SK-N-SH (cell line): ENCODE results near the gene NOL4L. TPM values are rescaled to one million over a fixed set of nuclear protein-coding genes. Genes with fewer than 3 reads are reported as not detected.

Source experiments
- CTCF ChIA-PET: fragments of 300-600, 350-600 bp; formaldehyde crosslinking; extraction: SDS; loops from one replicate; lab custom pipeline; 2021; lab: Yijun Ruan, JAX
- POLR2A ChIA-PET: fragments of 350-600 bp; sonication (Branson Sonifier 250); formaldehyde crosslinking; extraction: SDS; loops from one replicate; lab custom pipeline; 2020; ENCODE audit warnings: antibody characterized with exemption, inconsistent platforms; lab: Yijun Ruan, JAX
- DNase-seq: peaks from one replicate; pipeline ENCODE4 v3.0.0; 2012
- H2AFZ ChIP-seq: fragments of 200-600 bp; sonication (generic); 2 replicates; pipeline ENCODE4 v1.8.1; 2016; ENCODE audit warnings: antibody characterized with exemption, mild to moderate bottlenecking, low read depth
- H3F3A ChIP-seq: fragments of 200-600 bp; sonication (generic); replicated peaks from 2 replicates; pipeline ENCODE3; 2016; ENCODE audit warnings: antibody characterized with exemption, mild to moderate bottlenecking; ENCODE audit not compliant: insufficient read depth
- H3K27ac ChIP-seq, 2 experiments: fragments of 200-500 bp in 1 of 2; fragments of 200-600 bp in 1 of 2; sonication (Bioruptor generic) in 1 of 2; sonication (generic), shearing (Covaris generic) in 1 of 2; 2 replicates each; pipeline versions ENCODE4 v1.5.1 to v1.6.1; 2014 to 2016; ENCODE audit warnings: low read depth in 2 of 2, inconsistent platforms in 1 of 2, low read length in 1 of 2, mild to moderate bottlenecking in 1 of 2, mixed read lengths in 1 of 2
- H3K27me3 ChIP-seq: fragments of 200-600 bp; sonication (generic), shearing (Covaris generic); 2 replicates; pipeline ENCODE4 v1.6.1; 2016; ENCODE audit warnings: mixed run types; ENCODE audit not compliant: insufficient read depth
- H3K36me3 ChIP-seq, 2 experiments: fragments of 200-500 bp in 1 of 2; fragments of 200-600 bp in 1 of 2; sonication (Bioruptor generic) in 1 of 2; sonication (generic) in 1 of 2; replicated peaks in 1 of 2; 2 replicates each; pipeline versions ENCODE3 to v1.5.1; 2014 to 2016; ENCODE audit warnings: low read length in 1 of 2, mild to moderate bottlenecking in 1 of 2; ENCODE audit not compliant: insufficient read depth in 2 of 2, control insufficient read depth in 1 of 2
- H3K4me1 ChIP-seq, 2 experiments: fragments of 200-500 bp in 1 of 2; fragments of 200-600 bp in 1 of 2; sonication (Bioruptor generic) in 1 of 2; sonication (generic), shearing (Covaris generic) in 1 of 2; 2 replicates each; pipeline versions ENCODE4 v1.5.1 to v1.6.1; 2014 to 2016; ENCODE audit warnings: low read depth in 1 of 2, low read length in 1 of 2, mixed run types in 1 of 2; ENCODE audit not compliant: insufficient read depth in 2 of 2, control insufficient read depth in 1 of 2
- H3K4me2 ChIP-seq: fragments of 200-600 bp; sonication (generic), shearing (Covaris generic); 2 replicates; pipeline ENCODE4 v1.6.1; 2017; ENCODE audit warnings: mixed run types
- H3K4me3 ChIP-seq, 2 experiments: fragments of 200-500 bp in 1 of 2; fragments of 200-600 bp in 1 of 2; sonication (Bioruptor generic) in 1 of 2; sonication (generic), shearing (Covaris generic) in 1 of 2; 2 replicates each; pipeline versions ENCODE4 v1.5.1 to v1.8.1; 2014 to 2016; ENCODE audit warnings: low read depth in 2 of 2, inconsistent platforms in 1 of 2, low read length in 1 of 2, mild to moderate bottlenecking in 1 of 2, mixed read lengths in 1 of 2, moderate library complexity in 1 of 2
- H3K79me2 ChIP-seq: fragments of 200-600 bp; sonication (generic); 2 replicates; pipeline ENCODE4 v1.8.1; 2017; ENCODE audit warnings: mild to moderate bottlenecking; ENCODE audit not compliant: insufficient read depth
- H3K9ac ChIP-seq: fragments of 200-600 bp; sonication (generic); 2 replicates; pipeline ENCODE4 v1.6.1; 2017; ENCODE audit warnings: mixed run types
- H3K9me2 ChIP-seq: fragments of 200-600 bp; sonication (generic); 2 replicates; pipeline ENCODE4 v1.6.1; 2017; ENCODE audit warnings: mixed run types
- H3K9me3 ChIP-seq: fragments of 200-600 bp; sonication (generic); 2 replicates; pipeline ENCODE4 v1.6.1; 2017; ENCODE audit warnings: mixed run types, mild to moderate bottlenecking, moderate library complexity
- H4K20me1 ChIP-seq: fragments of 200-600 bp; sonication (generic); 2 replicates; pipeline ENCODE4 v1.6.1; 2017; ENCODE audit warnings: mild to moderate bottlenecking, mixed run types; ENCODE audit not compliant: insufficient read depth
- CHD2 ChIP-seq: fragments of 150-350 bp; IDR thresholded peaks from 2 replicates; pipeline ENCODE4 v1.6.1; 2018; ENCODE audit warnings: low read length; ENCODE audit not compliant: partially characterized antibody
- EP300 ChIP-seq, 2 experiments: IDR thresholded peaks; 2 replicates each; pipeline versions ENCODE4 v1.4.0 to v1.6.1; 2012; ENCODE audit warnings: borderline replicate concordance in 1 of 2, low read depth in 1 of 2, low read length in 1 of 2
- EZH2phosphoT487 ChIP-seq: fragments of 200-600 bp; sonication (generic); IDR thresholded peaks from 2 replicates; pipeline ENCODE4 v1.6.1; 2017; ENCODE audit warnings: low read depth, mixed run types, mild to moderate bottlenecking, antibody characterized with exemption, moderate library complexity, borderline replicate concordance
- GABPA ChIP-seq: IDR thresholded peaks from 2 replicates; pipeline ENCODE4 v1.4.0; 2012; ENCODE audit warnings: low read depth, mild to moderate bottlenecking
- MXI1 ChIP-seq: IDR thresholded peaks from 2 replicates; pipeline ENCODE4 v1.6.1; 2012; ENCODE audit warnings: mild to moderate bottlenecking, low read depth, low read length, improper control_type of control experiment
- POLR2AphosphoS5 ChIP-seq: IDR thresholded peaks from 2 replicates; pipeline ENCODE4 v1.6.1; 2012; ENCODE audit warnings: low read depth, low read length
- TAF1 ChIP-seq: IDR thresholded peaks from 2 replicates; pipeline ENCODE4 v1.6.1; 2012; ENCODE audit warnings: low read depth, mild to moderate bottlenecking, low read length, moderate library complexity, borderline replicate concordance
- TCF12 ChIP-seq: IDR thresholded peaks from 2 replicates; pipeline ENCODE4 v1.4.0; 2012
- TEAD4 ChIP-seq: IDR thresholded peaks from 2 replicates; pipeline ENCODE4 v1.4.0; 2012; ENCODE audit warnings: mild to moderate bottlenecking, borderline replicate concordance; ENCODE audit not compliant: insufficient read depth
- YY1 ChIP-seq: IDR thresholded peaks from 2 replicates; pipeline ENCODE4 v1.4.0; 2012; ENCODE audit warnings: low read depth, mild to moderate bottlenecking
- WGBS: methylation state at CpG from one replicate; pipeline ENCODE4 v1.1.6; 2017; ENCODE audit warnings: low lambda C conversion rate; 5-methylcytosine and 5-hydroxymethylcytosine counted together
- polyA plus RNA-seq, 3 experiments: library from polyadenylated mRNA; depleted of rRNA; stranded (reverse); fragments of >200 nt; gene quantifications; 2 replicates each; pipeline ENCODE4 v1.2.3, GENCODE V29; 2012
- TF ChIP-seq, protein P1 (sequence below): IDR thresholded peaks from 2 replicates; pipeline ENCODE4 v1.4.0; 2012; ENCODE audit warnings: low read depth, borderline replicate concordance
- TF ChIP-seq, protein P2 (sequence below): fragments of 200-600 bp; sonication (generic); IDR thresholded peaks from 2 replicates; pipeline ENCODE4 v1.6.1; 2017; ENCODE audit warnings: antibody characterized with exemption, mild to moderate bottlenecking, moderate library complexity
- TF ChIP-seq, protein P3 (sequence below): IDR thresholded peaks from 2 replicates; pipeline ENCODE4; 2012

Gene NOL4L
- polyA plus RNA-seq, 1 of the 3 experiments (the other 2 are of a cell fraction), result 14.3 TPM

DNA sequence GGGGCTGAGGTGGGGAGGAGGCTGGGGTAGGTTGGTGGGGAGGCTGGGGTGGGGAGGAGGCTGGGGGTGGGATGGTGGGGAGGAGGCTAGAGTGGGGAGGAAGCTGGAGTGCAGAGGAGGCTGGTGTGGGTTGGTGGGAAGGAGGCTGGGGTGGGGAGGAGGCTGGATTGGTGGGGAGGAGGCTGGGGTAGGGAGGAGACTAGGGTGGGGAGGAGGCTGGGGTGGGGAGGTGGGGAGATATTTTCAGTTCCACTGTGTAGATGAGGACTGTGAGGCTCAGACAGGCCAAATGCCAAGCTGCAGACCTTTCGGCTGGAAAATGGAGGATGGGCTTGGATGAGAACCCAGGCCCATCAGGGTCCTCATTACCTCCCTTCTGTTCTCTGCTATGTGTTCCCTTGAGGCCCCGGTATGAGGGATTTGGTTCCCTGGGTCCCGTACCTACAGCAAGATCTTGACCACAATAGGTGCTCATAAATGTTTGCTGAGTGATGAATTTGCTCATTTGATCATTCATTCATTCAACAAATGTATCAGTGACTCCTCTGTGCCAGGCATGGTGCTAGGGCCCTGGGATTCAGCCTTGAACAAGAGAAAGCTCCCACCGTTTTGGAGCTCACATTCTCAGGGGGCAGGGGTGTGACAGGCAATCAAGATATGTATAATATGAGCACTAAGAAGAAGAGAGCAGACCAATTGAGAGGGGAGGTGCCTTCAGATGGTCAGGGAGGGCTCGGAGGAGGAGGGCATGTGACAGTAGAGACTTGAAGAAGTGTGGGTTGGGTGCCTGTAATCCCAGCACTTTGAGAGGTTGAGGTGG lies 36.1 kb upstream of the NOL4L start:
- H3K9me2 ChIP-seq, result no peaks in the 10 kb centered on the region
- TF ChIP-seq, protein P1, sequence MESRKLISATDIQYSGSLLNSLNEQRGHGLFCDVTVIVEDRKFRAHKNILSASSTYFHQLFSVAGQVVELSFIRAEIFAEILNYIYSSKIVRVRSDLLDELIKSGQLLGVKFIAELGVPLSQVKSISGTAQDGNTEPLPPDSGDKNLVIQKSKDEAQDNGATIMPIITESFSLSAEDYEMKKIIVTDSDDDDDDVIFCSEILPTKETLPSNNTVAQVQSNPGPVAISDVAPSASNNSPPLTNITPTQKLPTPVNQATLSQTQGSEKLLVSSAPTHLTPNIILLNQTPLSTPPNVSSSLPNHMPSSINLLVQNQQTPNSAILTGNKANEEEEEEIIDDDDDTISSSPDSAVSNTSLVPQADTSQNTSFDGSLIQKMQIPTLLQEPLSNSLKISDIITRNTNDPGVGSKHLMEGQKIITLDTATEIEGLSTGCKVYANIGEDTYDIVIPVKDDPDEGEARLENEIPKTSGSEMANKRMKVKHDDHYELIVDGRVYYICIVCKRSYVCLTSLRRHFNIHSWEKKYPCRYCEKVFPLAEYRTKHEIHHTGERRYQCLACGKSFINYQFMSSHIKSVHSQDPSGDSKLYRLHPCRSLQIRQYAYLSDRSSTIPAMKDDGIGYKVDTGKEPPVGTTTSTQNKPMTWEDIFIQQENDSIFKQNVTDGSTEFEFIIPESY, result no peak
- TF ChIP-seq YY1 (no peak), POLR2AphosphoS5 (no peak), TAF1 (no peak), TEAD4 (no peak)
- TF ChIP-seq, all 33 proteins: peak for 0
- peaks cover 0 to 8% of the 10 kb centered on the region in 2 experiments; a peak in 1 of 4 replicates for H3K4me1 ChIP-seq
- H3F3A ChIP-seq, result no peaks in the 10 kb centered on the region
- H2AFZ ChIP-seq, result no peak overlapping the region
- no peaks in the 10 kb centered on the region for H3K79me2 ChIP-seq
- H3K4me2 ChIP-seq, result no peak overlapping the region
- no peak overlapping the region for H3K9ac ChIP-seq
- H3K27me3 ChIP-seq, result no peaks in the 10 kb centered on the region
- ChIA-PET POLR2A (no interaction called here), CTCF (interaction anchor here (1.0 kb wide), 1 partner anchor 100 kb away, joined by 3 read pairs; no protein-coding TSS in a partner anchor)
- no peaks in the 10 kb centered on the region for H3K36me3 ChIP-seq
- H3K27ac ChIP-seq, result no peak overlapping the region
- H4K20me1 ChIP-seq, result no peaks in the 10 kb centered on the region
- no peaks in the 10 kb centered on the region for H3K9me3 ChIP-seq
- DNase-seq, result peak; percentile 63
- 81% methylated on average over 5 of the region's 5 CpGs for WGBS
- no peak overlapping the region for H3K4me3 ChIP-seq

DNA sequence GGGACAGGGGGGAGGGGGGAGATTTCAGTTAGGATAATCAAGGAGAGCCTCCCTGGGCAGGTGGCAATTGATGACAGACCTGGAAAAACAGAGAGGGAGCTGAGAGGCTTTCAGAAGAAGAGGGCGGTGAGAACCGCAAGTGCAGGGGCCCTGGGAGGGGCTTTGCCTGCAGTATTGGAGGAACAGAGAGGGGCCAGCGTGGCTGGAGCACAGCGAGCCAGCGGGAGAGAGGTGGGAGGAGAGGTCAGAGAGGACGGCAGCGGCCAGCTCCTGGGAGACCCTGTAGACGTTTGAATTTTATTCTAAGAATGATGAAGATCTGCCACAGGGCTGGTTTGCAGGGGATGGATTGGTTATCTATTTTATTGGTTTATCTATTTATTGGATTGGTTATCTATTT lies 34.5 kb upstream of the NOL4L start:
- Histone ChIP-seq H3K36me3 (no peaks in the 10 kb centered on the region), H3K79me2 (no peaks in the 10 kb centered on the region), H3K9ac (no peak overlapping the region), H2AFZ (no peak overlapping the region), H3K9me3 (no peaks in the 10 kb centered on the region), H3F3A (no peaks in the 10 kb centered on the region), H3K4me1 (peaks cover 0 to 8% of the 10 kb centered on the region in 2 experiments; a peak in 1 of 4 replicates), H3K4me2 (no peak overlapping the region), H3K9me2 (no peaks in the 10 kb centered on the region), H4K20me1 (no peaks in the 10 kb centered on the region), H3K4me3 (no peak overlapping the region), H3K27me3 (no peaks in the 10 kb centered on the region; the same call in 1 of the 2 replicates), H3K27ac (no peak overlapping the region)
- DNase-seq, result no peak
- 79% methylated on average over 8 of the region's 8 CpGs for WGBS
- ChIA-PET POLR2A (no interaction called here), CTCF (interaction anchor here (0.7 kb wide), 1 partner anchor 9 kb away, joined by 3 read pairs; no protein-coding TSS in a partner anchor)
- TF ChIP-seq TCF12 (no peak), CHD2 (no peak), TEAD4 (no peak), MXI1 (no peak), EZH2phosphoT487 (no peak), GABPA (no peak), EP300 (IDR thresholded peaks at IDR 0.05; ENCODE audit: borderline replicate concordance in 1 of 2, low read depth in 1 of 2, low read length in 1 of 2) (no peak)
- TF ChIP-seq, protein P2, sequence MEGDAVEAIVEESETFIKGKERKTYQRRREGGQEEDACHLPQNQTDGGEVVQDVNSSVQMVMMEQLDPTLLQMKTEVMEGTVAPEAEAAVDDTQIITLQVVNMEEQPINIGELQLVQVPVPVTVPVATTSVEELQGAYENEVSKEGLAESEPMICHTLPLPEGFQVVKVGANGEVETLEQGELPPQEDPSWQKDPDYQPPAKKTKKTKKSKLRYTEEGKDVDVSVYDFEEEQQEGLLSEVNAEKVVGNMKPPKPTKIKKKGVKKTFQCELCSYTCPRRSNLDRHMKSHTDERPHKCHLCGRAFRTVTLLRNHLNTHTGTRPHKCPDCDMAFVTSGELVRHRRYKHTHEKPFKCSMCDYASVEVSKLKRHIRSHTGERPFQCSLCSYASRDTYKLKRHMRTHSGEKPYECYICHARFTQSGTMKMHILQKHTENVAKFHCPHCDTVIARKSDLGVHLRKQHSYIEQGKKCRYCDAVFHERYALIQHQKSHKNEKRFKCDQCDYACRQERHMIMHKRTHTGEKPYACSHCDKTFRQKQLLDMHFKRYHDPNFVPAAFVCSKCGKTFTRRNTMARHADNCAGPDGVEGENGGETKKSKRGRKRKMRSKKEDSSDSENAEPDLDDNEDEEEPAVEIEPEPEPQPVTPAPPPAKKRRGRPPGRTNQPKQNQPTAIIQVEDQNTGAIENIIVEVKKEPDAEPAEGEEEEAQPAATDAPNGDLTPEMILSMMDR, result no peak
- TF ChIP-seq, protein P3, sequence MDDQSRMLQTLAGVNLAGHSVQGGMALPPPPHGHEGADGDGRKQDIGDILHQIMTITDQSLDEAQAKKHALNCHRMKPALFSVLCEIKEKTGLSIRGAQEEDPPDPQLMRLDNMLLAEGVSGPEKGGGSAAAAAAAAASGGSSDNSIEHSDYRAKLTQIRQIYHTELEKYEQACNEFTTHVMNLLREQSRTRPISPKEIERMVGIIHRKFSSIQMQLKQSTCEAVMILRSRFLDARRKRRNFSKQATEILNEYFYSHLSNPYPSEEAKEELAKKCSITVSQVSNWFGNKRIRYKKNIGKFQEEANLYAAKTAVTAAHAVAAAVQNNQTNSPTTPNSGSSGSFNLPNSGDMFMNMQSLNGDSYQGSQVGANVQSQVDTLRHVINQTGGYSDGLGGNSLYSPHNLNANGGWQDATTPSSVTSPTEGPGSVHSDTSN, result no peak
